HFF-Myc (cell line): ENCODE data around the gene COA8.

Source experiments
- DNase-seq: peaks from one replicate; pipeline ENCODE4 v3.0.0-alpha.2; 2011; ENCODE audit warnings: low read depth; ENCODE audit errors: extremely low read depth
- H3K4me3 ChIP-seq: replicated peaks from 2 replicates; pipeline ENCODE4 v1.5.1; 2011; ENCODE audit warnings: low read depth, mild to moderate bottlenecking, control low read depth, low read length
- TF ChIP-seq, protein P1 (sequence below): IDR thresholded peaks from 2 replicates; pipeline ENCODE4 v1.5.1; 2012; ENCODE audit warnings: mild to moderate bottlenecking, low read depth, low read length, control low read depth; ENCODE audit errors: missing control alignments

Gene COA8

DNA sequence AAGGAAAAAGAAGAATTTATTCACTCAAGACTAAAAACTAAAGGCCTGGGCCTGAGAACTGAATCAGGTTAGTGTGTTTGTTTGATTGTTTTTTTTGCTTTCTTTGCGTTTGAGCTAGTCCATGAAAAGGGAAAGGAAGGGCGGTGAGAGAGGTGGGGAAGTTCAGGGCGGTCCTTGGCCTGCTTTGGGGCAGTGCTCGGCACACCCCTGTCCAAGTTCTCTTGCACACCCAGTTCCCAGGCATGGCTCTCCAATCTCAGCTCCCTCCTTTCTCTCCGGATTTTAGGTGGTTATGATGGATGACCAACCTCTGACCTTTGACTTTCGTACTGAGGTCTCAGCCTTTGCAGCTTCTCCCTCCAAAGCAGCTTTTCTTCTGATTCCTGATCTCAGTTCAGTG is 11.3 kb downstream of the COA8 start:
- H3K4me3 ChIP-seq = no peak overlapping the region
- TF ChIP-seq, protein P1, sequence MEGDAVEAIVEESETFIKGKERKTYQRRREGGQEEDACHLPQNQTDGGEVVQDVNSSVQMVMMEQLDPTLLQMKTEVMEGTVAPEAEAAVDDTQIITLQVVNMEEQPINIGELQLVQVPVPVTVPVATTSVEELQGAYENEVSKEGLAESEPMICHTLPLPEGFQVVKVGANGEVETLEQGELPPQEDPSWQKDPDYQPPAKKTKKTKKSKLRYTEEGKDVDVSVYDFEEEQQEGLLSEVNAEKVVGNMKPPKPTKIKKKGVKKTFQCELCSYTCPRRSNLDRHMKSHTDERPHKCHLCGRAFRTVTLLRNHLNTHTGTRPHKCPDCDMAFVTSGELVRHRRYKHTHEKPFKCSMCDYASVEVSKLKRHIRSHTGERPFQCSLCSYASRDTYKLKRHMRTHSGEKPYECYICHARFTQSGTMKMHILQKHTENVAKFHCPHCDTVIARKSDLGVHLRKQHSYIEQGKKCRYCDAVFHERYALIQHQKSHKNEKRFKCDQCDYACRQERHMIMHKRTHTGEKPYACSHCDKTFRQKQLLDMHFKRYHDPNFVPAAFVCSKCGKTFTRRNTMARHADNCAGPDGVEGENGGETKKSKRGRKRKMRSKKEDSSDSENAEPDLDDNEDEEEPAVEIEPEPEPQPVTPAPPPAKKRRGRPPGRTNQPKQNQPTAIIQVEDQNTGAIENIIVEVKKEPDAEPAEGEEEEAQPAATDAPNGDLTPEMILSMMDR = no peak

DNA sequence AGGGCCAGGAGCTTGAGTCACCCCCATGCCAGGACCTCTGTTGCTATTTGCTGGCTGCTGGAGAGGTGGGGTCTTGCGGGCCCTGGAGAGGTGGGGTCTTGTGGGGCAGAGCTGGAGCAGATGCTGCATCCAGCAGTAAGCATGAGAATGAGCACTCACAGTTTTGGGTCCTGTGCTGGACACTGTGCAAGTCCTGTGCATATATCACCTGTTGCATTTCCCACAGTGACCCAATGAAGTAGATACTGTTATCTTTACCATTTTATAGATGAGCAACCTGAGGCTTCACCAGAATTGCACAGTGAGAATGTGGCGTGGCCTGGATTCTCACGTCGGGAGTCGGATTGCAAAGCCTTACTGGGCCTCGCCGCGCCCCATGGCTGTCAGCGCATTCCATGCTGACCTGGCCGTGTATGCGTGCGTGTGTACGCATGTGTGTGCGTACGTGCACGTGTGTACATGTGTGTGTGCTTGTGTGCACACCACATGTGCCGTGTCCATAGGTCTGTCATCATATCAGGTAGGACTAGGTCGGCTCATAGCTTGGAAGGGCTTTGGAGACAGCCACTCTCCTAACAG is 12.0 kb downstream of the COA8 start:
- no peak overlapping the region for H3K4me3 ChIP-seq
- no peak for DNase-seq
- TF ChIP-seq, protein P1 = no peak

More for the DNA sequence above, 11.3 kb downstream of the COA8 start:
- no peak for DNase-seq

DNA sequence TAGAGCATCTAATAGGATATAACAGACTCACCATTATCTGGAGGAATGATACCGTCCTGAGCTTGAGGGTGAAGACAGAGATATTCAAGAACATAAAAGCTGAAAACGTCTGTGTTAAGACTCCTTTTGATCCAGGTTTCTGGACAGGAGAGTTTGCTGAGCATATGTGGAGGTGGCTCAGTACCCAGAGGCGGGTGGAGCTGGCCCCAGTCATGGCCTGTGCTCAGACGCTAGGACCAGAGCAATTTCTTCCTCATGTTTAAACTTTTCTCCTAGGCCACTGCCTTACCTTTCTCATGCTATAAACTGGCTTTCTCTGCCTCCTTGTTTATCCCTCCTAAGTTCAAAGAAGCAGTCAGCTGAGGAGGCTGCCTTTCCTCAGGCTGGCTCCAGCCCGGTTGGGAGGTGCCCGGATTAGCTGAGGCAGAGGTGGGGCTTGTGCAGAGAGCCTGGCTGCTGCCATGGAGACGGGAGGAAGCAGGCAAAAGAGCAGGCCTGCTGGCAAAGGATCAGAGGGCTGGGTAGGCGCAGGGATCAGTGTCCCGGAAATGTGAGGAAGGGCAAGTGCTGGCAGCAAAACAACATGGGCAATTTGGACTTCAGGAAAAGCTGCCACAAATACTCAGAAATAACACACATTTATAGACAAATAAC is 13.7 kb downstream of the COA8 start:
- TF ChIP-seq, protein P1 = no peak
- H3K4me3 ChIP-seq = no peak overlapping the region
- peak; percentile 85 for DNase-seq

DNA sequence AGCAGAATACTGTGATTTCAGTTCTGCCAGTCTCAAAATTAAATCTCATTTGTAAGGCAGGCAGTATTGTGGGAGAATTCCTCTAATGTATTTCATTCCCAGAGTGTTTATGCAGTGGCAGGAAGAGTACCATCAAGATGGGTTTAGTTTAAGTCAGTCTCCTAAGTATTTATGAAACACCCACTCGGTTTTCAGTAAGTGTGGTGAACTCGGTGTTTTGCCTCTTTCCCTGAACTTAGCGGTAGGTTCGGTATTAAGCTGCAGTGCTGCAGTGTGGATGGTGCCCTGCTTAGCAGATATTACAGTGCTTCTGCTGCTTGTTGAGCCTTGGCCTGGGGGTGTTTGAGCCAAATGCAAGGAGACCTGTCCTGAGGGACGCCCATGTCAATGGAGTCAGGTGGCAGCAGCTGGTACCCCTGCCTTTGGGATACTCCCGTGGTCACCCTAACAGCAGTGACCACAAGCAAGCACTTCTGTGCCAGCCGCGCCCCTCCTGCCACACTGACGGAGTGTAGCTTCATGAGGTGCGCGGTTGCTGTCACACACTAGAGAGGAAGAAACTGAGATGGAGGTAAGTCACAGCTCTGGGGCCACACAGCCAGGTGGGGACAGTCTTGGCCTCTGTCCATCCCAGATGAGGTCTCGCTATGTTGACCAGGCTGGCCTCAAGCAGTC is 15.8 kb downstream of the COA8 start:
- TF ChIP-seq, protein P1 = no peak
- H3K4me3 ChIP-seq = no peak overlapping the region

DNA sequence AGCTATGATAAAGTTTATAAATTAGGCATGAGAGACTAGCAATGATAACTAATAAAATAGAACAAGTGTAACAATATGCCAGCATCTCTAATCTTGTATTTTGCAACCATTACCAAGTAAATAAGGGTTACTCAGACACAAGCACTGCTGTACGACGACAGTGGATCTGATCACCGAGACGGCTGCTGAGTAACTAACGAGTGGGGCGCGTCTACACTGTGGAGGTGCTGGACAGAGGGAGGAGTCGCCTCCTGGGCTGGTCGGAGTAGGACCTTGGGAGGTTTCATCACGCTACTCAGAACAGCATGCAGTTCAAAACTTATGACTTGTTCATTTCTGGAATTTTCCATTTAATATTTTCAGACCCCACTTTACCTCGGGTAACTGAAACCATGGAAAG is 18.4 kb downstream of the COA8 start:
- no peak overlapping the region for H3K4me3 ChIP-seq
- TF ChIP-seq, protein P1 = no peak
- no peak for DNase-seq

More for the DNA sequence above, 15.8 kb downstream of the COA8 start:
- DNase-seq = no peak

DNA sequence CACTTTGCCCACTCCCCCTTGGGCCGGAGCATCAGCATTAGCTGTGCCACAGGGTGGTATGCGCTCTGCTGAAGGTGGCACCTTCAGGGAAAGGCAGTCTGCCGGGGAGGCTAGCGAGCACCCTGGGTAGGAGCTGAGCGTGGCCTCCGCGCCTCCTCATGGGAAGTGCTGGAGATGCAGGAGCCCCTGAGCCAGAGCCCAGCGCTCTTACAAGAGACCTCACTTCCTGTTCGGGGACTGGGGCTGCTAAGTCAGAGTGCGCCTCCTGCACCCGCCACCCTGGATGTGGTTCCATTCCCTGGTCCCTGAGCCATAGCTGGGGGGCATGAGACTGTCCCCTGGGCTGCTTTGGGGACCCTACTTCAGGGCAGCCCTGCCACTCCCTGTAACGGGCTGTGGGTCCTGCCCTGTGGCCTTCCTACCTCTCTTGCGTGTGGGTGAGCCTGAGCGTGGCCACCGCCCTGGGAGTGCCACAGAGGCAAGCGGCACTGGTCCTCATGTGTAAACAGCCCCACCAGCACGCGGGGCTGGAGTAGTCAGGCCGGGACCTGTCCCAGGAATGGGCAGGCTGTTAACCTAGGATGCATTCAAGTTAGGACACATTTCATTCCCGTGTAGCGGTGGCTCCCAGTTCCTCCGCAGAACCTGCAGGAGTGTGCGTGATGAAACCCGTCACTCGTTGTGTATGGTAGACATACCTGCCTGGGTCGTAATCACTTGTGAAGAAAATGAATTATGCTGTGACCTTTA is 19.4 kb downstream of the COA8 start:
- TF ChIP-seq, protein P1 = no peak
- no peak overlapping the region for H3K4me3 ChIP-seq
- DNase-seq = no peak
